A549 (cell line): ENCODE measurements around the gene ALG14.

ENCODE experiments used
- CHD2 ChIP-seq: fragments of 150-350 bp; IDR thresholded peaks from 2 replicates; pipeline ENCODE4 v1.6.1; 2014; ENCODE audit warnings: low read length; ENCODE audit not compliant: partially characterized antibody
- HOXA7 ChIP-seq: fragments of 250-450 bp; sonication (Bioruptor Pico); IDR thresholded peaks from 2 replicates; pipeline ENCODE4 v1.5.0; 2020; ENCODE audit warnings: mild to moderate bottlenecking, moderate library complexity
- JUN ChIP-seq, 2 experiments: fragments of >200 bp; sonication (Bioruptor Twin); formaldehyde crosslinking; IDR thresholded peaks; 2 replicates in 1 of 2; 3 replicates in 1 of 2; pipeline ENCODE4 v1.6.1; 2016 to 2017
- JUNB ChIP-seq: fragments of >200 bp; sonication (Bioruptor Twin); formaldehyde crosslinking; IDR thresholded peaks from 2 replicates; pipeline ENCODE4 v1.6.1; 2016
- RFX5 ChIP-seq: fragments of 450-650 bp; IDR thresholded peaks from 2 replicates; pipeline ENCODE4 v1.7.1; 2014; ENCODE audit warnings: antibody characterized with exemption, mild to moderate bottlenecking, moderate library complexity
- RNF2 ChIP-seq: fragments of 200-600 bp; sonication (generic); IDR thresholded peaks from 2 replicates; pipeline ENCODE4 v1.6.1; 2016; ENCODE audit warnings: low read depth, mild to moderate bottlenecking, antibody characterized with exemption, moderate library complexity, borderline replicate concordance
- TF ChIP-seq, protein P1 (sequence below): fragments of 250-450 bp; sonication (Bioruptor Pico); IDR thresholded peaks from 2 replicates; pipeline ENCODE4 v1.5.0; 2021; ENCODE audit warnings: mild to moderate bottlenecking, moderate library complexity, borderline replicate concordance

DNA sequence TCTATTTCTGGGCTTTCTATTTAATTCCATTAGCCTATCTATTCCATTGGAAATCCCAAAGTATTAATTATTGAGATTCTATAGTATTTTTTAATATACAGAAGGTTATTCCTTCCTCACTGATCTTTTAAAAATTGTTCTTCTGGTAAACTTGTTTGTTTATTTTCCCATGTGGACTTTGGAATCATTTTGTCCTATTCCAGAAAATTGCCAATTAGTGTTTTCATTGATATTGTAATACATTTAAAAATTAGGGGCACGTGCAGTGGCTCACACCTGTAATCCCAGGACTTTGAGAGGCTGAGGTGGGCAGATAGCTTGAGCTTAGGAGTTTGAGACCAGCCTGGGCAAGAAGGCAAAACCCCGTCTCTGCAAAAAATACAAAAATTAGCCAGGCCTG lies 36.0 kb upstream of the ALG14 start:
- no peak for TF ChIP-seq HOXA7 (CRISPR knock-in tag)
- TF ChIP-seq JUN (IDR thresholded peaks at IDR 0.05), result no peak
- no peak for TF ChIP-seq RFX5
- TF ChIP-seq, protein P1, sequence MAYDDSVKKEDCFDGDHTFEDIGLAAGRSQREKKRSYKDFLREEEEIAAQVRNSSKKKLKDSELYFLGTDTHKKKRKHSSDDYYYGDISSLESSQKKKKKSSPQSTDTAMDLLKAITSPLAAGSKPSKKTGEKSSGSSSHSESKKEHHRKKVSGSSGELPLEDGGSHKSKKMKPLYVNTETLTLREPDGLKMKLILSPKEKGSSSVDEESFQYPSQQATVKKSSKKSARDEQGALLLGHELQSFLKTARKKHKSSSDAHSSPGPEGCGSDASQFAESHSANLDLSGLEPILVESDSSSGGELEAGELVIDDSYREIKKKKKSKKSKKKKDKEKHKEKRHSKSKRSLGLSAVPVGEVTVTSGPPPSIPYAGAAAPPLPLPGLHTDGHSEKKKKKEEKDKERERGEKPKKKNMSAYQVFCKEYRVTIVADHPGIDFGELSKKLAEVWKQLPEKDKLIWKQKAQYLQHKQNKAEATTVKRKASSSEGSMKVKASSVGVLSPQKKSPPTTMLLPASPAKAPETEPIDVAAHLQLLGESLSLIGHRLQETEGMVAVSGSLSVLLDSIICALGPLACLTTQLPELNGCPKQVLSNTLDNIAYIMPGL, result no peak
- TF ChIP-seq CHD2, result no peak
- TF ChIP-seq JUNB, result no peak
- no peak for TF ChIP-seq RNF2
